Fibroblast of lung (primary cell): Measurements from ENCODE around the gene CRHR1.

Experiments
- CTCF ChIP-seq, 2 donors: IDR thresholded peaks in 1 of 2; conservative IDR thresholded peaks in 1 of 2; 1 replicate in 1 of 2; 2 replicates in 1 of 2; pipeline ENCODE4 v1.5.1; 2011 to 2012; ENCODE audit warnings: low read length in 2 of 2, control low read depth in 1 of 2, inconsistent platforms in 1 of 2, low read depth in 1 of 2, mild to moderate bottlenecking in 1 of 2
- EZH2 ChIP-seq: IDR thresholded peaks from 2 replicates; pipeline ENCODE4 v1.5.1; 2012; ENCODE audit warnings: low read length, control low read depth, mild to moderate bottlenecking; ENCODE audit errors: missing control alignments

GRCh38 chr17:45852535-45853297 lies 68.6 kb downstream of the CRHR1 start:
- TF ChIP-seq CTCF (conservative IDR thresholded peaks at IDR 0.05 in 1 of 2, IDR thresholded peaks at IDR 0.05 in 1 of 2; ENCODE audit: low read depth in 1 of 2, low read length in 2 of 2), result peak; percentile 86 to 97
- no peak for TF ChIP-seq EZH2
